Femur (tissue), 1 donor: ENCODE data around the gene BCL2L1.
"Not testable (repeated sequence)": the region's sequence is repeated elsewhere in the genome, so short reads cannot be mapped to it uniquely, and the experiment has no call there.

ENCODE experiments used
- DNase-seq: peaks from one replicate; pipeline ENCODE4 v3.0.0-alpha.2; 2017

BCL2L1 gene

GRCh38 chr20:31642837-31643236, 79.8 kb downstream of the BCL2L1 start:
- no peak for DNase-seq

GRCh38 chr20:31641391-31641790, 81.3 kb downstream of the BCL2L1 start:
- no peak for DNase-seq

GRCh38 chr20:31640259-31640658, 82.4 kb downstream of the BCL2L1 start:
- no peak for DNase-seq

GRCh38 chr20:31638816-31639215, 83.9 kb downstream of the BCL2L1 start:
- no peak for DNase-seq

- no peak for DNase-seq
These were observed 84.4 kb downstream of the BCL2L1 start for GRCh38 chr20:31638317-31638716.

GRCh38 chr20:31637660-31638059, 85.0 kb downstream of the BCL2L1 start, which contains the start of gene COX4I2:
Gene COX4I2, plus strand, starts transcription at chr20:31637912. Its CDS starts 1,106 bp downstream, at chr20:31639018.
- DNase-seq, result no peak

- no peak for DNase-seq
These were observed 89.2 kb downstream of the BCL2L1 start for GRCh38 chr20:31633339-31633914.

- no peak for DNase-seq
These were observed 89.9 kb downstream of the BCL2L1 start for GRCh38 chr20:31632548-31633338.

GRCh38 chr20:31630187-31630790, 92.4 kb downstream of the BCL2L1 start:
- peak; percentile 70 for DNase-seq

- DNase-seq, result not testable (repeated sequence)
These were observed 94.6 kb downstream of the BCL2L1 start for GRCh38 chr20:31628057-31628456.

- DNase-seq, result not testable (repeated sequence)
These were observed 96.1 kb downstream of the BCL2L1 start for GRCh38 chr20:31626534-31626933.

- not testable (repeated sequence) for DNase-seq
These were observed 99.6 kb downstream of the BCL2L1 start for GRCh38 chr20:31623123-31623505.

GRCh38 chr20:31620246-31620645, 102.4 kb downstream of the BCL2L1 start:
- no peak for DNase-seq

- no peak for DNase-seq
These were observed 105.1 kb downstream of the BCL2L1 start for GRCh38 chr20:31617432-31618104.

- no peak for DNase-seq
These were observed 107.3 kb downstream of the BCL2L1 start for GRCh38 chr20:31615416-31615815.
